ENCODE data around the gene MUC16. TPM values are rescaled to one million over a fixed set of nuclear protein-coding genes. Genes with fewer than 3 reads are reported as not detected.
A peak's percentile ranks its signal among the peaks of the same experiment; 100 is the strongest.

Gene MUC16
- total and polyA plus RNA-seq, 2 of the 13 experiments (the other 11 are each of a cell fraction or from before 2014, with no cell fraction given): not detected

- ChIA-PET POLR2A (no interaction called here), CTCF (ENCODE audit: low intra/inter-chr PET ratio, low total read pairs) (no interaction called here)
- no peaks in the 10 kb centered on the region for H3K36me3 ChIP-seq (replicated peaks in 1 of 2; ENCODE audit: control insufficient read depth in 1 of 2, insufficient read depth in 2 of 2, low read length in 2 of 2)
- ATAC-seq (no peak), DNase-seq (ENCODE audit: low spot score) (no peak), FAIRE-seq (no peak)
- H2AFZ ChIP-seq (ENCODE audit: low read length): no peak overlapping the region
- H3K9ac ChIP-seq (ENCODE audit: insufficient read depth, low read depth, low read length): no peak overlapping the region
- H3K4me3 ChIP-seq (replicated peaks in 1 of 3; ENCODE audit: insufficient read depth in 1 of 3, low read depth in 2 of 3, low read length in 3 of 3): no peak overlapping the region
- intact Hi-C loops (cut with micrococcal nuclease; ENCODE audit: unreplicated experiment) (no loop called here), in situ Hi-C loops (cut with HindIII; ENCODE audit: extremely low pct_ligation_motif_present, low pct_unique_long_range_greater_than_20kb) (no loop called here)
- H3K4me2 ChIP-seq (ENCODE audit: low read depth, low read length): no peak overlapping the region
- no peaks in the 10 kb centered on the region for H3K27me3 ChIP-seq (ENCODE audit: control insufficient read depth in 1 of 2, insufficient read depth in 2 of 2, low read length in 2 of 2)
- TF ChIP-seq ZBTB4 (CRISPR knock-in tag; IDR thresholded peaks at IDR 0.05; ENCODE audit: borderline replicate concordance) (no peak), ZNF605 (CRISPR knock-in tag; IDR thresholded peaks at IDR 0.05) (no peak), ZNF7 (CRISPR knock-in tag; IDR thresholded peaks at IDR 0.05) (no peak), EHMT2 (IDR thresholded peaks at IDR 0.05; ENCODE audit: borderline replicate concordance, low read depth, low read length) (no peak)
- no peak overlapping the region for H3K27ac ChIP-seq (ENCODE audit: extremely low read length, insufficient read depth, low read length)
- H3K9me3 ChIP-seq (ENCODE audit: low read length): no peaks in the 10 kb centered on the region
- no peaks in the 10 kb centered on the region for H4K20me1 ChIP-seq (ENCODE audit: insufficient read depth, low read length)
- no TSS peak for BruUV-seq (replicated peaks)
- no peaks in the 10 kb centered on the region for H3K79me2 ChIP-seq (ENCODE audit: insufficient read depth, low read length)
- WGBS (ENCODE audit: low lambda C conversion rate): 81% methylated on average over 5 of the region's 5 CpGs
- peaks cover 6% of the 10 kb centered on the region; the same call in 1 of the 2 replicates for H3K4me1 ChIP-seq (ENCODE audit: insufficient read depth, low read length)
Observed at GRCh38 chr19:9043524-9043923, 33.3 kb upstream of the MUC16 start.

- Histone ChIP-seq H3K4me2 (ENCODE audit: low read depth, low read length) (no peak overlapping the region), H3K79me2 (ENCODE audit: insufficient read depth, low read length) (no peaks in the 10 kb centered on the region), H3K9me3 (ENCODE audit: low read length) (no peaks in the 10 kb centered on the region), H3K9ac (ENCODE audit: insufficient read depth, low read depth, low read length) (no peak overlapping the region), H3K4me3 (replicated peaks in 1 of 3; ENCODE audit: insufficient read depth in 1 of 3, low read depth in 2 of 3, low read length in 3 of 3) (no peak overlapping the region), H2AFZ (ENCODE audit: low read length) (no peak overlapping the region), H3K4me1 (ENCODE audit: insufficient read depth, low read length) (peaks cover 6% of the 10 kb centered on the region; the same call in 1 of the 2 replicates), H3K36me3 (replicated peaks in 1 of 2; ENCODE audit: control insufficient read depth in 1 of 2, insufficient read depth in 2 of 2, low read length in 2 of 2) (no peaks in the 10 kb centered on the region), H4K20me1 (ENCODE audit: insufficient read depth, low read length) (no peaks in the 10 kb centered on the region), H3K27me3 (ENCODE audit: control insufficient read depth in 1 of 2, insufficient read depth in 2 of 2, low read length in 2 of 2) (no peaks in the 10 kb centered on the region), H3K27ac (ENCODE audit: extremely low read length, insufficient read depth, low read length) (no peak overlapping the region)
- intact Hi-C loops (cut with micrococcal nuclease; ENCODE audit: unreplicated experiment): no loop called here
- POLR2A ChIA-PET: no interaction called here
- in situ Hi-C loops (cut with HindIII; ENCODE audit: extremely low pct_ligation_motif_present, low pct_unique_long_range_greater_than_20kb): no loop called here
- ATAC-seq (no peak), DNase-seq (ENCODE audit: low spot score) (no peak), FAIRE-seq (no peak)
- BruUV-seq (replicated peaks): no TSS peak
- CTCF ChIA-PET (ENCODE audit: low intra/inter-chr PET ratio, low total read pairs): no interaction called here
- WGBS (ENCODE audit: low lambda C conversion rate): 21% methylated on average over 3 of the region's 8 CpGs
- peak; percentile 52; the same call in 1 of the 2 replicates for TF ChIP-seq CEBPB (IDR thresholded peaks at IDR 0.05; ENCODE audit: borderline replicate concordance, low read depth, low read length)
- TF ChIP-seq ZNF138 (CRISPR knock-in tag; IDR thresholded peaks at IDR 0.05; ENCODE audit: low read depth): no peak
- no peak for TF ChIP-seq ZNF572 (CRISPR knock-in tag; IDR thresholded peaks at IDR 0.05)
- no peak for TF ChIP-seq ZNF850 (CRISPR knock-in tag; conservative IDR thresholded peaks at IDR 0.05)
- no peak for TF ChIP-seq REST (IDR thresholded peaks at IDR 0.05; ENCODE audit: borderline replicate concordance in 1 of 2, low read depth in 1 of 2, low read length in 2 of 2)
- TF ChIP-seq ZSCAN25 (CRISPR knock-in tag; IDR thresholded peaks at IDR 0.05): no peak
Observed at GRCh38 chr19:9041023-9041422, 30.8 kb upstream of the MUC16 start.
